HepG2 (cell line): Measurements from ENCODE around the gene MARF1. TPM values are rescaled to one million over a fixed set of nuclear protein-coding genes. Genes with fewer than 3 reads are reported as not detected.

ENCODE experiments used
- BRD4 ChIP-seq: sonication (generic); formaldehyde crosslinking; IDR thresholded peaks from 2 replicates; pipeline ENCODE4 v1.4.0; 2020; ENCODE audit warnings: missing genetic modification reagents
- CBX1 ChIP-seq: IDR thresholded peaks from one replicate; pipeline ENCODE4 v1.6.1; 2016; ENCODE audit warnings: antibody characterized with exemption, low read depth
- CBX2 ChIP-seq, 2 experiments: fragments of 200-600 bp in 1 of 2; sonication (generic); formaldehyde crosslinking in 1 of 2; IDR thresholded peaks; 2 replicates each; pipeline versions ENCODE4 v1.7.0 to v1.8.1; 2018 to 2022; ENCODE audit warnings: low read depth in 2 of 2, low read length in 1 of 2, mild to moderate bottlenecking in 1 of 2, missing genetic modification reagents in 1 of 2
- DMAP1 ChIP-seq: IDR thresholded peaks from 2 replicates; pipeline ENCODE4 v1.6.1; 2016
- HMGA1 ChIP-seq: sonication (generic); formaldehyde crosslinking; conservative IDR thresholded peaks from 2 replicates; pipeline ENCODE4 v1.4.0; 2020; ENCODE audit warnings: missing genetic modification reagents
- HOXA3 ChIP-seq: sonication (generic); formaldehyde crosslinking; IDR thresholded peaks from 2 replicates; pipeline ENCODE4 v1.5.0; 2020; ENCODE audit warnings: missing genetic modification reagents
- MAZ ChIP-seq, 2 experiments: sonication (generic) in 1 of 2; formaldehyde crosslinking in 1 of 2; IDR thresholded peaks; 2 replicates each; pipeline versions ENCODE4 v1.5.0 to v1.6.1; 2012 to 2020; ENCODE audit warnings: low read depth in 2 of 2, mild to moderate bottlenecking in 2 of 2, borderline replicate concordance in 1 of 2, improper control_type of control experiment in 1 of 2, low read length in 1 of 2, missing genetic modification reagents in 1 of 2, moderate library complexity in 1 of 2
- MIER2 ChIP-seq: IDR thresholded peaks from 2 replicates; pipeline ENCODE4 v1.6.1; 2016; ENCODE audit warnings: missing biosample characterization, missing genetic modification reagents
- ONECUT2 ChIP-seq: sonication (generic); formaldehyde crosslinking; IDR thresholded peaks from 2 replicates; pipeline ENCODE4 v1.4.0; 2020; ENCODE audit warnings: missing genetic modification reagents
- PRMT3 ChIP-seq: sonication (generic); formaldehyde crosslinking; IDR thresholded peaks from 2 replicates; pipeline ENCODE4 v1.8.1; 2022; ENCODE audit warnings: low read depth, mild to moderate bottlenecking, moderate library complexity, missing genetic modification reagents, borderline replicate concordance
- RBM22 ChIP-seq: fragments of 200-400 bp; formaldehyde crosslinking; optimal IDR thresholded peaks from 2 replicates; pipeline ENCODE3; 2017; ENCODE audit warnings: mild to moderate bottlenecking, low read length, moderate library complexity
- ZFAT ChIP-seq: sonication (generic); formaldehyde crosslinking; conservative IDR thresholded peaks from 2 replicates; pipeline ENCODE4 v1.8.1; 2023; ENCODE audit warnings: missing genetic modification reagents, inconsistent platforms
- ZNF441 ChIP-seq: sonication (generic); formaldehyde crosslinking; IDR thresholded peaks from 2 replicates; pipeline ENCODE4 v1.7.0; 2021; ENCODE audit warnings: missing genetic modification reagents, borderline replicate concordance
- ZNF619 ChIP-seq: sonication (generic); formaldehyde crosslinking; IDR thresholded peaks from 2 replicates; pipeline ENCODE4 v1.4.0; 2020; ENCODE audit warnings: mild to moderate bottlenecking, missing genetic modification reagents
- ZNF674 ChIP-seq: sonication (generic); formaldehyde crosslinking; IDR thresholded peaks from 2 replicates; pipeline ENCODE4 v1.5.0; 2020; ENCODE audit warnings: low read depth, mild to moderate bottlenecking, missing genetic modification reagents
- polyA plus RNA-seq, 8 experiments: library from polyadenylated mRNA; depleted of rRNA in 3 of 8; stranded (reverse) in 7 of 8; unstranded in 1 of 8; fragments of >200 nt; fragmentation: Illumina TruSeq in 4 of 8; extraction: Trizol in 4 of 8; gene quantifications; 2 replicates each; pipeline versions ENCODE4 v1.2.1 to v1.2.3, GENCODE V29; 2011 to 2016; ENCODE audit warnings: low read depth in 4 of 8, missing spikeins in 1 of 8, mixed read lengths in 1 of 8; ENCODE audit not compliant: insufficient read depth in 1 of 8
- total RNA-seq, 5 experiments: library from RNA; depleted of rRNA; stranded (reverse); fragments of >200 nt; fragmentation: Illumina TruSeq; extraction: Trizol; gene quantifications; 2 replicates each; pipeline ENCODE4 v1.2.3, GENCODE V29; 2016; ENCODE audit warnings: low read depth in 1 of 5
- TF ChIP-seq, protein P1 (sequence below): sonication (generic); formaldehyde crosslinking; IDR thresholded peaks from 2 replicates; pipeline ENCODE4 v1.5.1; 2020; ENCODE audit warnings: mild to moderate bottlenecking, missing genetic modification reagents, borderline replicate concordance
- TF ChIP-seq, protein P2 (sequence below): IDR thresholded peaks from 2 replicates; pipeline ENCODE4 v1.6.1; 2016; ENCODE audit warnings: low read depth, borderline replicate concordance
- TF ChIP-seq, protein P3 (sequence below): sonication (generic); formaldehyde crosslinking; IDR thresholded peaks from 2 replicates; pipeline ENCODE4 v1.4.0; 2020; ENCODE audit warnings: missing genetic modification reagents, borderline replicate concordance
- TF ChIP-seq, protein P4 (sequence below): sonication (generic); formaldehyde crosslinking; IDR thresholded peaks from 2 replicates; pipeline ENCODE4 v1.8.1; 2022; ENCODE audit warnings: low read depth, mild to moderate bottlenecking, missing genetic modification reagents

Gene MARF1
- total and polyA plus RNA-seq, 2 of the 13 experiments (the other 11 are each of a cell fraction or from before 2014, with no cell fraction given) = 8.7 to 20.7 TPM

DNA sequence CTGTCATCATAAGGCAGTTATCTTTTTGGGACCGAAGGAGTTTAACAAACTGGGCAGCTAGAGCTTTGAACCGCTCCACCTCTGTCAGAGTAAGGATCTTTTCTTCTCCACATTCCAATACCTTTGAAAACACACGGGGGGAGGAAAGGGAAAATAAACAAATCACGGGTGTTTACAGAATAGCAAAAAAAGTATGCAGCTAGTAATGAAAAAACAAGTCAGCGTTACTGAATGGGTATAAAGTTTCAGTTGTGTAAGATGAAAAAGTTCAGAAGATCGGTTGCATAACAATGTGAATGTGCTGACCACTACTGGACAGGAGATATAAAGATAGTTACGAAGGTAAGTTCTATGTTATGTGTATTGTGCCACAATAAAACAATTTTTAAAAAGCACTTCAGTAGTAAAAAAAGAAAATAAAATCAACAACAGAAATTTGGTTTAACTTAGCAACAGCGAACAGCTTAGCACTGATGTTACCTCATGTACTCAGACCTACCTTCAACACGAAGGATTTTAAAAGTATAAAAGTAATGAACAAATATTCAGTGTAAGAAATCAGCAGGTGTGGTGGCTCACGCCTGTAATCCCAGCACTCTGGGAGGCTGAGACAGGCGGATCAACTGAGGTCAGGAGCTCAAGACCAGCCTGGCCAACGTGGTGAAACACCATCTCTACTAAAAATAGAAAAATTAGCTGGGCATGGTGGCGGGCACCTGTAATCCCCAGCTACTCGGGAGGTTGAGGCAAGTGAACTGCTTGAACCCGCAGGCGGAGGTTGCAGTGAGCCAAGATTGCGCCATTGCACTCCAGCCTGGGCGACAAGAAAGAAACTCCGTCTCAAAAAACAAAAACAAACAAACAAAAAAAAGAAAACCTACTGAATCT, 34.3 kb downstream of the MARF1 start (continued):
- TF ChIP-seq, protein P1, sequence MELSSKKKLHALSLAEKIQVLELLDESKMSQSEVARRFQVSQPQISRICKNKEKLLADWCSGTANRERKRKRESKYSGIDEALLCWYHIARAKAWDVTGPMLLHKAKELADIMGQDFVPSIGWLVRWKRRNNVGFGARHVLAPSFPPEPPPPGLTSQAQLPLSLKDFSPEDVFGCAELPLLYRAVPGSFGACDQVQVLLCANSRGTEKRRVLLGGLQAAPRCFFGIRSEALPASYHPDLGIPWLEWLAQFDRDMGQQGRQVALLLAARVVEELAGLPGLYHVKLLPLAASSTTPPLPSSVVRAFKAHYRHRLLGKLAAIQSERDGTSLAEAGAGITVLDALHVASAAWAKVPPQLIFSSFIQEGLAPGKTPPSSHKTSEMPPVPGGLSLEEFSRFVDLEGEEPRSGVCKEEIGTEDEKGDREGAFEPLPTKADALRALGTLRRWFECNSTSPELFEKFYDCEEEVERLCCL = no peak
- TF ChIP-seq PRMT3 (CRISPR knock-in tag) (no peak), ONECUT2 (CRISPR knock-in tag) (no peak), ZFAT (CRISPR knock-in tag) (no peak), MAZ (IDR thresholded peaks at IDR 0.05; ENCODE audit: borderline replicate concordance, low read depth, low read length) (no peak), MAZ (CRISPR knock-in tag; IDR thresholded peaks at IDR 0.05; ENCODE audit: low read depth) (no peak; the same call in 1 of the 2 replicates), MIER2 (CRISPR knock-in tag) (no peak), ZNF619 (CRISPR knock-in tag) (no peak), ZNF674 (no peak), HOXA3 (CRISPR knock-in tag) (no peak), HMGA1 (CRISPR knock-in tag) (no peak), CBX2 (IDR thresholded peaks at IDR 0.05; ENCODE audit: low read depth, low read length) (no peak), CBX2 (CRISPR knock-in tag; IDR thresholded peaks at IDR 0.05; ENCODE audit: low read depth) (no peak), CBX1 (no peak), DMAP1 (CRISPR knock-in tag) (no peak), RBM22 (no peak), ZNF441 (CRISPR knock-in tag) (no peak; the same call in 1 of the 2 replicates), BRD4 (CRISPR knock-in tag) (no peak)
- TF ChIP-seq, protein P2, sequence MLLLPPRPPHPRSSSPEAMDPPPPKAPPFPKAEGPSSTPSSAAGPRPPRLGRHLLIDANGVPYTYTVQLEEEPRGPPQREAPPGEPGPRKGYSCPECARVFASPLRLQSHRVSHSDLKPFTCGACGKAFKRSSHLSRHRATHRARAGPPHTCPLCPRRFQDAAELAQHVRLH (CRISPR knock-in tag) = no peak
- TF ChIP-seq, protein P3, sequence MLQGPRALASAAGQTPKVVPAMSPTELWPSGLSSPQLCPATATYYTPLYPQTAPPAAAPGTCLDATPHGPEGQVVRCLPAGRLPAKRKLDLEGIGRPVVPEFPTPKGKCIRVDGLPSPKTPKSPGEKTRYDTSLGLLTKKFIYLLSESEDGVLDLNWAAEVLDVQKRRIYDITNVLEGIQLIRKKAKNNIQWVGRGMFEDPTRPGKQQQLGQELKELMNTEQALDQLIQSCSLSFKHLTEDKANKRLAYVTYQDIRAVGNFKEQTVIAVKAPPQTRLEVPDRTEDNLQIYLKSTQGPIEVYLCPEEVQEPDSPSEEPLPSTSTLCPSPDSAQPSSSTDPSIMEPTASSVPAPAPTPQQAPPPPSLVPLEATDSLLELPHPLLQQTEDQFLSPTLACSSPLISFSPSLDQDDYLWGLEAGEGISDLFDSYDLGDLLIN (CRISPR knock-in tag) = no peak
- TF ChIP-seq, protein P4, sequence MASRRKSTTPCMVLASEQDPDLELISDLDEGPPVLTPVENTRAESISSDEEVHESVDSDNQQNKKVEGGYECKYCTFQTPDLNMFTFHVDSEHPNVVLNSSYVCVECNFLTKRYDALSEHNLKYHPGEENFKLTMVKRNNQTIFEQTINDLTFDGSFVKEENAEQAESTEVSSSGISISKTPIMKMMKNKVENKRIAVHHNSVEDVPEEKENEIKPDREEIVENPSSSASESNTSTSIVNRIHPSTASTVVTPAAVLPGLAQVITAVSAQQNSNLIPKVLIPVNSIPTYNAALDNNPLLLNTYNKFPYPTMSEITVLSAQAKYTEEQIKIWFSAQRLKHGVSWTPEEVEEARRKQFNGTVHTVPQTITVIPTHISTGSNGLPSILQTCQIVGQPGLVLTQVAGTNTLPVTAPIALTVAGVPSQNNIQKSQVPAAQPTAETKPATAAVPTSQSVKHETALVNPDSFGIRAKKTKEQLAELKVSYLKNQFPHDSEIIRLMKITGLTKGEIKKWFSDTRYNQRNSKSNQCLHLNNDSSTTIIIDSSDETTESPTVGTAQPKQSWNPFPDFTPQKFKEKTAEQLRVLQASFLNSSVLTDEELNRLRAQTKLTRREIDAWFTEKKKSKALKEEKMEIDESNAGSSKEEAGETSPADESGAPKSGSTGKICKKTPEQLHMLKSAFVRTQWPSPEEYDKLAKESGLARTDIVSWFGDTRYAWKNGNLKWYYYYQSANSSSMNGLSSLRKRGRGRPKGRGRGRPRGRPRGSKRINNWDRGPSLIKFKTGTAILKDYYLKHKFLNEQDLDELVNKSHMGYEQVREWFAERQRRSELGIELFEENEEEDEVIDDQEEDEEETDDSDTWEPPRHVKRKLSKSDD (CRISPR knock-in tag) = no peak
